Ectodermal cell (in vitro differentiated cells): ENCODE data around the gene ZDHHC22.

ENCODE experiments used
- H3K27ac ChIP-seq: 2 replicates; pipeline ENCODE4 v1.7.0; 2013; ENCODE audit warnings: mild to moderate bottlenecking, low read depth, low read length; ENCODE audit not compliant: insufficient read depth, poor library complexity, severe bottlenecking
- H3K27me3 ChIP-seq: 2 replicates; pipeline ENCODE4 v1.7.0; 2013; ENCODE audit warnings: mild to moderate bottlenecking, low read length; ENCODE audit not compliant: insufficient read depth, control insufficient read depth, poor library complexity, severe bottlenecking
- H3K36me3 ChIP-seq: one replicate; pipeline ENCODE4 v1.7.0; 2013; ENCODE audit warnings: low read length; ENCODE audit not compliant: control insufficient read depth, insufficient read depth
- H3K4me1 ChIP-seq: one replicate; pipeline ENCODE4 v1.7.0; 2013; ENCODE audit warnings: low read length; ENCODE audit not compliant: control insufficient read depth, insufficient read depth
- H3K4me3 ChIP-seq: 2 replicates; pipeline ENCODE4 v1.7.0; 2013; ENCODE audit warnings: low read depth, low read length, control low read depth; ENCODE audit not compliant: insufficient read depth
- H3K9me3 ChIP-seq: 2 replicates; pipeline ENCODE4 v1.7.0; 2013; ENCODE audit warnings: mild to moderate bottlenecking, low read length, moderate library complexity; ENCODE audit not compliant: control insufficient read depth
- WGBS, 2 experiments: methylation state at CpG; one replicate each; pipeline ENCODE4 v1.1.7; 2013; ENCODE audit warnings: missing lambda C conversion rate in 2 of 2; 5-methylcytosine and 5-hydroxymethylcytosine counted together

ZDHHC22 gene

GRCh38 chr14:77105145-77105939, 36.2 kb downstream of the ZDHHC22 start:
- Histone ChIP-seq H3K36me3 (peaks cover 10% of the 10 kb centered on the region), H3K27me3 (no peaks in the 10 kb centered on the region), H3K4me1 (peaks cover 25% of the 10 kb centered on the region), H3K27ac (peak overlapping the region; percentile 38), H3K9me3 (no peaks in the 10 kb centered on the region), H3K4me3 (no peak overlapping the region)
- 25 to 28% methylated on average over 5 of the region's 6 CpGs for WGBS, 2 experiments

GRCh38 chr14:77104393-77104792, 37.2 kb downstream of the ZDHHC22 start:
- Histone ChIP-seq H3K36me3 (peaks cover 10% of the 10 kb centered on the region), H3K4me1 (peaks cover 17% of the 10 kb centered on the region), H3K27ac (no peak overlapping the region), H3K4me3 (no peak overlapping the region), H3K27me3 (no peaks in the 10 kb centered on the region), H3K9me3 (no peaks in the 10 kb centered on the region)
- 85 to 86% methylated on average over 3 of the region's 3 CpGs for WGBS, 2 experiments

GRCh38 chr14:77103951-77104350, 37.6 kb downstream of the ZDHHC22 start:
- H3K36me3 ChIP-seq, result peaks cover 10% of the 10 kb centered on the region
- H3K9me3 ChIP-seq, result no peaks in the 10 kb centered on the region
- WGBS, 2 experiments, result 87 to 90% methylated on average over 6 of the region's 6 CpGs
- no peak overlapping the region for H3K27ac ChIP-seq
- no peak overlapping the region for H3K4me3 ChIP-seq
- H3K4me1 ChIP-seq, result peaks cover 18% of the 10 kb centered on the region
- H3K27me3 ChIP-seq, result no peaks in the 10 kb centered on the region

- Histone ChIP-seq H3K9me3 (no peaks in the 10 kb centered on the region), H3K27me3 (no peaks in the 10 kb centered on the region), H3K36me3 (peaks cover 10% of the 10 kb centered on the region), H3K4me3 (no peak overlapping the region), H3K27ac (no peak overlapping the region), H3K4me1 (peaks cover 21% of the 10 kb centered on the region)
These were observed 38.1 kb downstream of the ZDHHC22 start for GRCh38 chr14:77103475-77103874.

GRCh38 chr14:77102154-77102553, 39.4 kb downstream of the ZDHHC22 start:
- Histone ChIP-seq H3K9me3 (no peaks in the 10 kb centered on the region), H3K4me3 (no peak overlapping the region), H3K27me3 (no peaks in the 10 kb centered on the region), H3K36me3 (peaks cover 10% of the 10 kb centered on the region), H3K27ac (no peak overlapping the region), H3K4me1 (peaks cover 21% of the 10 kb centered on the region)
- 89 to 95% methylated on average over 4 of the region's 4 CpGs for WGBS, 2 experiments

GRCh38 chr14:77100961-77101360, 40.6 kb downstream of the ZDHHC22 start:
- Histone ChIP-seq H3K27ac (no peak overlapping the region), H3K4me1 (peaks cover 24% of the 10 kb centered on the region), H3K27me3 (no peaks in the 10 kb centered on the region), H3K36me3 (no peaks in the 10 kb centered on the region), H3K9me3 (no peaks in the 10 kb centered on the region), H3K4me3 (no peak overlapping the region)
- 79 to 81% methylated on average over 3 of the region's 3 CpGs for whole genome bisulfite sequencing, 2 experiments

GRCh38 chr14:77099425-77100167, 42.0 kb downstream of the ZDHHC22 start:
- WGBS, 2 experiments, result 66 to 77% methylated on average over 6 to 7 of the region's 7 CpGs
- no peak overlapping the region for H3K4me3 ChIP-seq
- no peaks in the 10 kb centered on the region for H3K27me3 ChIP-seq
- no peaks in the 10 kb centered on the region for H3K9me3 ChIP-seq
- H3K27ac ChIP-seq, result no peak overlapping the region
- peaks cover 15% of the 10 kb centered on the region for H3K4me1 ChIP-seq
- H3K36me3 ChIP-seq, result no peaks in the 10 kb centered on the region

- Histone ChIP-seq H3K4me3 (peak overlapping the region; percentile 68), H3K27ac (peak overlapping the region; percentile 3), H3K27me3 (no peaks in the 10 kb centered on the region), H3K36me3 (no peaks in the 10 kb centered on the region), H3K4me1 (peaks cover 9% of the 10 kb centered on the region), H3K9me3 (no peaks in the 10 kb centered on the region)
- 14% methylated on average over 23 of the region's 23 CpGs for WGBS, 2 experiments
These were observed 42.9 kb downstream of the ZDHHC22 start for GRCh38 chr14:77098529-77099353.

GRCh38 chr14:77097700-77098528, 43.7 kb downstream of the ZDHHC22 start, which contains the start of gene CIPC:
CIPC (plus strand) TSS chr14:77098258; CDS start chr14:77105709, 7,451 bp downstream.
- no peaks in the 10 kb centered on the region for H3K9me3 ChIP-seq
- no peaks in the 10 kb centered on the region for H3K27me3 ChIP-seq
- peak within 1 kb of the TSS; percentile 68 for H3K4me3 ChIP-seq
- peak within 1 kb of the TSS; percentile 85 for H3K27ac ChIP-seq
- WGBS, 2 experiments, result 0% methylated on average over 87 of the region's 87 CpGs
- no peaks in the 10 kb centered on the region for H3K36me3 ChIP-seq
- H3K4me1 ChIP-seq, result peaks cover 9% of the 10 kb centered on the region
